Neural cell (in vitro differentiated cells): ENCODE results near the gene E2F2. TPM values are rescaled to one million over a fixed set of nuclear protein-coding genes. Genes with fewer than 3 reads are reported as not detected.

Experiments
- H2AFZ ChIP-seq: fragments of 200-600, 300-800 bp; sonication (generic), shearing (Covaris generic); 2 replicates; pipeline ENCODE4 v1.6.0; 2014; ENCODE audit warnings: low read depth, mild to moderate bottlenecking, antibody characterized with exemption, low read length, moderate library complexity
- H3F3A ChIP-seq: fragments of 200-600 bp; shearing (Covaris generic); 2 replicates; pipeline ENCODE4 v1.6.1; 2016; ENCODE audit warnings: mild to moderate bottlenecking, moderate library complexity, mixed read lengths, antibody characterized with exemption, low read length; ENCODE audit not compliant: insufficient read depth, poor library complexity, severe bottlenecking
- H3K27ac ChIP-seq: fragments of 200-600, 300-800 bp; sonication (generic), shearing (Covaris generic); 2 replicates; pipeline ENCODE4 v1.5.1; 2014; ENCODE audit warnings: mild to moderate bottlenecking, low read length, moderate library complexity
- H3K27me3 ChIP-seq: fragments of 300-800, 200-600 bp; sonication (generic), shearing (Covaris generic); 2 replicates; pipeline ENCODE4 v1.6.0; 2014; ENCODE audit warnings: mild to moderate bottlenecking, low read depth, low read length, moderate library complexity; ENCODE audit not compliant: insufficient read depth
- H3K36me3 ChIP-seq: fragments of 300-800, 200-600 bp; sonication (generic), shearing (Covaris generic); 2 replicates; pipeline ENCODE4 v1.5.1; 2014; ENCODE audit warnings: mild to moderate bottlenecking, antibody characterized with exemption, low read length, moderate library complexity; ENCODE audit not compliant: insufficient read depth
- H3K4me2 ChIP-seq: fragments of 300-800, 200-600 bp; sonication (generic), shearing (Covaris generic); 2 replicates; pipeline ENCODE4 v1.6.0; 2014; ENCODE audit warnings: mild to moderate bottlenecking, low read length
- H3K4me3 ChIP-seq: fragments of 300-800, 200-600 bp; sonication (generic), shearing (Covaris generic); 2 replicates; pipeline ENCODE4 v1.5.1; 2014; ENCODE audit warnings: mild to moderate bottlenecking, low read length, moderate library complexity
- H3K79me2 ChIP-seq: fragments of 200-600 bp; shearing (Covaris generic); replicated peaks from 2 replicates; pipeline ENCODE4 v1.6.0; 2014; ENCODE audit warnings: mild to moderate bottlenecking, low read length, moderate library complexity; ENCODE audit not compliant: insufficient read depth
- H3K9ac ChIP-seq: fragments of 300-800, 200-600 bp; sonication (generic), shearing (Covaris generic); 2 replicates; pipeline ENCODE4 v1.6.1; 2016; ENCODE audit warnings: mild to moderate bottlenecking, low read length, mixed read lengths
- H3K9me2 ChIP-seq: fragments of 200-600 bp; shearing (Covaris generic); 2 replicates; pipeline ENCODE4 v1.6.1; 2016; ENCODE audit warnings: mild to moderate bottlenecking, low read length, mixed read lengths; ENCODE audit not compliant: insufficient read depth
- H3K9me3 ChIP-seq: fragments of 200-600, 300-800 bp; sonication (generic), shearing (Covaris generic); 2 replicates; pipeline ENCODE4 v1.6.1; 2016; ENCODE audit warnings: mild to moderate bottlenecking, mixed run types, low read length, moderate library complexity, mixed read lengths
- H4K20me1 ChIP-seq: fragments of 200-600 bp; shearing (Covaris generic); 2 replicates; pipeline ENCODE4 v1.6.1; 2016; ENCODE audit warnings: mild to moderate bottlenecking, mixed run types; ENCODE audit not compliant: insufficient read depth
- EP300 ChIP-seq: fragments of 450-650 bp; conservative IDR thresholded peaks from 2 replicates; pipeline ENCODE4 v1.6.1; 2014; ENCODE audit warnings: antibody characterized with exemption, mild to moderate bottlenecking, moderate library complexity; ENCODE audit not compliant: poor library complexity, severe bottlenecking
- EZH2 ChIP-seq: fragments of 200-600, 300-800 bp; shearing (Covaris generic), sonication (generic); IDR thresholded peaks from 2 replicates; pipeline ENCODE4 v1.6.1; 2014; ENCODE audit warnings: antibody characterized with exemption, low read length, borderline replicate concordance, mild to moderate bottlenecking; ENCODE audit not compliant: insufficient read depth, poor library complexity, severe bottlenecking
- MXI1 ChIP-seq: fragments of 450-650 bp; conservative IDR thresholded peaks from 2 replicates; pipeline ENCODE4 v1.6.1; 2014; ENCODE audit warnings: antibody characterized with exemption, mild to moderate bottlenecking; ENCODE audit not compliant: poor library complexity, severe bottlenecking
- POLR2AphosphoS5 ChIP-seq: IDR thresholded peaks from 2 replicates; pipeline ENCODE4 v1.6.1; 2012
- RAD21 ChIP-seq: fragments of 450-650 bp; conservative IDR thresholded peaks from 2 replicates; pipeline ENCODE4 v1.6.1; 2014; ENCODE audit warnings: antibody characterized with exemption, mild to moderate bottlenecking, moderate library complexity
- REST ChIP-seq: IDR thresholded peaks from 2 replicates; pipeline ENCODE4 v1.6.1; 2012; ENCODE audit warnings: borderline replicate concordance
- SMC3 ChIP-seq: fragments of 450-650 bp; conservative IDR thresholded peaks from 2 replicates; pipeline ENCODE4 v1.6.1; 2014; ENCODE audit warnings: antibody characterized with exemption, mild to moderate bottlenecking, moderate library complexity; ENCODE audit not compliant: poor library complexity
- TAF1 ChIP-seq: IDR thresholded peaks from 2 replicates; pipeline ENCODE4 v1.6.1; 2012; ENCODE audit warnings: low read depth
- polyA plus RNA-seq: library from polyadenylated mRNA; depleted of rRNA; stranded (reverse); fragments of >200 nt; gene quantifications from 2 replicates; pipeline ENCODE4 v1.2.3, GENCODE V29; 2014
- TF ChIP-seq, protein P1 (sequence below): fragments of 450-650 bp; IDR thresholded peaks from 2 replicates; pipeline ENCODE4 v1.5.1; 2014; ENCODE audit warnings: antibody characterized with exemption, mild to moderate bottlenecking, moderate library complexity; ENCODE audit not compliant: poor library complexity, severe bottlenecking

Gene E2F2
- polyA plus RNA-seq, 1 donor from 2014 or later: 0.16 TPM

- Histone ChIP-seq H3K27ac (no peak overlapping the region), H4K20me1 (no peaks in the 10 kb centered on the region), H3K9me2 (no peaks in the 10 kb centered on the region), H3K27me3 (no peaks in the 10 kb centered on the region), H3K79me2 (peaks cover 10% of the 10 kb centered on the region), H3K36me3 (no peaks in the 10 kb centered on the region), H2AFZ (no peak overlapping the region), H3K4me2 (no peak overlapping the region), H3K4me3 (no peak overlapping the region), H3F3A (no peaks in the 10 kb centered on the region), H3K9ac (no peak overlapping the region), H3K9me3 (no peaks in the 10 kb centered on the region)
- TF ChIP-seq SMC3: no peak
- no peak for TF ChIP-seq EP300
- no peak for TF ChIP-seq POLR2AphosphoS5
- TF ChIP-seq, protein P1, sequence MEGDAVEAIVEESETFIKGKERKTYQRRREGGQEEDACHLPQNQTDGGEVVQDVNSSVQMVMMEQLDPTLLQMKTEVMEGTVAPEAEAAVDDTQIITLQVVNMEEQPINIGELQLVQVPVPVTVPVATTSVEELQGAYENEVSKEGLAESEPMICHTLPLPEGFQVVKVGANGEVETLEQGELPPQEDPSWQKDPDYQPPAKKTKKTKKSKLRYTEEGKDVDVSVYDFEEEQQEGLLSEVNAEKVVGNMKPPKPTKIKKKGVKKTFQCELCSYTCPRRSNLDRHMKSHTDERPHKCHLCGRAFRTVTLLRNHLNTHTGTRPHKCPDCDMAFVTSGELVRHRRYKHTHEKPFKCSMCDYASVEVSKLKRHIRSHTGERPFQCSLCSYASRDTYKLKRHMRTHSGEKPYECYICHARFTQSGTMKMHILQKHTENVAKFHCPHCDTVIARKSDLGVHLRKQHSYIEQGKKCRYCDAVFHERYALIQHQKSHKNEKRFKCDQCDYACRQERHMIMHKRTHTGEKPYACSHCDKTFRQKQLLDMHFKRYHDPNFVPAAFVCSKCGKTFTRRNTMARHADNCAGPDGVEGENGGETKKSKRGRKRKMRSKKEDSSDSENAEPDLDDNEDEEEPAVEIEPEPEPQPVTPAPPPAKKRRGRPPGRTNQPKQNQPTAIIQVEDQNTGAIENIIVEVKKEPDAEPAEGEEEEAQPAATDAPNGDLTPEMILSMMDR: no peak
- TF ChIP-seq TAF1: no peak
- no peak for TF ChIP-seq REST
- TF ChIP-seq EZH2: no peak
- no peak for TF ChIP-seq RAD21
- no peak for TF ChIP-seq MXI1
These were observed 49.9 kb downstream of the E2F2 start for GRCh38 chr1:23481026-23481597.

DNA sequence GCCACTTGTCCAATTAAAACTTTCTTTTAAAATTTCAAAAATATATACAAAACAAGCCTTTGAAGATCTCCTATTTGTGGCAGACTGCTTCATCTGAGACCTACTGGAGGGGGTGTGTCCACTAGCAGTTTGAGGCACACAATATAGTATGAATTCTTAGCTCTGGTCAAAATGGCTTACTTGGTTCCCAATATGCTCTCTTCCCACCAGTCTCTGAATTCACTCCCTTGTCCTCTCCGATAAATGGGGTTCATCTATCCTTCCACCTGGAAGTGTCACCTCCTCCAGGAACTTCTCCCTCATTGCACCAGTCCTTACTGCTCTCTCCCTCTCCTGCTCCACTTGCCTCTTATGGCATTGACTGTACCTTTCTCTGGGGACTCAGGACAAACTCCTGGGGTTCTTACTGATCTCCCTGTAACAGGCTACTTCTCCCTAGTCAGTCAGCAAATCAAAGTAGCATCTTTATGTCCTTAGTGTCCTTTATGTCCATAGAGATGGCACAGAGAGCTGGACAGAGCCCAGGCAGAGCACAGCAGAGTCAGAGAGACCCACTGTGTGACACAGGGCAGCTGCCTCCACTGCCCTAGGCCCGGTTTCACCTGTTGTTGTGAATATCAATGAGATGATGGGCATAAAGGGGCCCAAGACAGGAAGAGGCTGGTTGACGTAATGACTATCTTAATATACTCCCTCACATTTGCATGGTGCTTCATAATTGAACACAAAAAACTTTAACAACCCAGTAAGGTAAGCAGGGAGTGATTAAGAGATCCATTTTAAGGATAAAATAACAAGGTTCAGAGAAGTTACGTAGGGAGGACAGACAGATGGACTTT, 50.6 kb downstream of the E2F2 start:
- no peak overlapping the region for H2AFZ ChIP-seq
- no peaks in the 10 kb centered on the region for H4K20me1 ChIP-seq
- H3K9ac ChIP-seq: no peak overlapping the region
- H3K9me3 ChIP-seq: no peaks in the 10 kb centered on the region
- H3K9me2 ChIP-seq: no peaks in the 10 kb centered on the region
- no peak for TF ChIP-seq POLR2AphosphoS5
- TF ChIP-seq, protein P1: no peak
- no peak for TF ChIP-seq EZH2
- TF ChIP-seq EP300: no peak
- TF ChIP-seq TAF1: no peak
- no peak for TF ChIP-seq REST
- no peaks in the 10 kb centered on the region for H3K27me3 ChIP-seq
- H3K36me3 ChIP-seq: no peaks in the 10 kb centered on the region
- H3K4me2 ChIP-seq: no peak overlapping the region
- no peak overlapping the region for H3K27ac ChIP-seq
- H3K79me2 ChIP-seq: peaks cover 10% of the 10 kb centered on the region
- H3K4me3 ChIP-seq: no peak overlapping the region
- no peaks in the 10 kb centered on the region for H3F3A ChIP-seq
